ENCODE data around the gene LDLRAP1.

DNA sequence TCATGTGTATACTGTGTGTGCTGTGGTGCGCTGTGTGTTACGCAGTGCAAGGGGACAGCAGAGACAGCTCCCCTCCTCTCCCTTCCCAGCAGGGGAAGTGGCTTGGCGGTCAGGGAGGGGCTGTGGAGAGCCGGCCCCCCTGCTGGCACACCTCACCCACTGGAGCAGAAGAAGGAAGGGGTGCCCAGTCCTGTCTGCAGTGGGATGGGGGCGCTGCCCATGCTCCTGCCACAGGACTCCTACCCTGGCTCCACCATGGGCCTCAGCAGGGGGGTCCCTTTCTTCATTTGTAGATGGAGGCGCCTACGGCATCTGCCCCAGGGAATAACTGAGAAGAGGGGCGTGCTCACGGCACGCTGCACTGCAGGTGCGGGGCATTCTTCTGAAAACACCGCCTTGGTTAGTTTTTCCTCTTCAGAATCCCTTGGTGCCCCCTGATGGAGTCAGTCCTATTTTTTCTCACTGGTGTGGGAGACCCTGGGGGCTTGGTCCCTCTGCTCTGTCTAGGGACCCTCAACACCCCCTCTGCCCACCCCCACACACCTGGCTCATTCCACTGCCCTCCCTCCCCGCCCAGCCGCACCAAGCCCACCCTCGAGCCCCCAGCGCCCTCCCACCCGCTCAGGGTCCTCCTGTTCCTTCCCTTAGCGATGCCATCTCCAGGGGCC is 13.8 kb upstream of the LDLRAP1 start:
- TF ChIP-seq YY1 (IDR thresholded peaks at IDR 0.05; ENCODE audit: insufficient read depth, insufficient read length) (no peak), SUZ12 (IDR thresholded peaks at IDR 0.05; ENCODE audit: extremely low read depth, insufficient read depth, insufficient read length) (no peak)

Data from NT2/D1 (cell line).